ENCODE results near the gene GJD2.
A peak's percentile ranks its signal among the peaks of the same experiment; 100 is the strongest.

The GJD2 gene

GRCh38 chr15:34795267-34796081, 40.7 kb upstream of the GJD2 start, which contains the start of gene ACTC1:
Gene ACTC1 (minus strand): TSS chr15:34795549. CDS start chr15:34794808, 741 bp downstream.
- Histone ChIP-seq H3K27me3 (replicated peaks in 2 of 5; ENCODE audit: control insufficient read depth in 4 of 5, insufficient read depth in 5 of 5, low read length in 4 of 5) (peaks cover 2 to 89% (median 35%) of the 10 kb centered on the region in 5 experiments), H3K4me1 (ENCODE audit: control extremely low read depth in 1 of 4, control insufficient read depth in 4 of 4, insufficient read depth in 4 of 4, low read length in 3 of 4) (peaks cover 0 to 11% (median 4%) of the 10 kb centered on the region in 4 experiments), H3K9me3 (ENCODE audit: control extremely low read depth in 1 of 5, control insufficient read depth in 4 of 5, insufficient read depth in 2 of 5, low read depth in 1 of 5, low read length in 4 of 5) (no peaks in the 10 kb centered on the region), H3K36me3 (ENCODE audit: control insufficient read depth in 4 of 4, insufficient read depth in 4 of 4, low read length in 3 of 4) (no peaks in the 10 kb centered on the region), H3K4me3 (ENCODE audit: control insufficient read depth in 1 of 7, extremely low read depth in 1 of 7, insufficient read depth in 4 of 7, low read depth in 2 of 7, low read length in 6 of 7) (peak within 1 kb of the TSS in 3 of 7 experiments; percentile 16 to 37 (median 37)), H3K27ac (ENCODE audit: insufficient read depth in 1 of 2, low read depth in 1 of 2, low read length in 2 of 2, poor library complexity in 1 of 2, severe bottlenecking in 2 of 2) (no peak within 1 kb of the TSS)
- ChIA-PET CTCF (interaction anchor here (0.6 kb wide), 1 partner anchor 1281 kb away, joined by 4 read pairs; no protein-coding TSS in a partner anchor), POLR2A (no interaction called here)
- 21% methylated on average over 17 of the region's 44 CpGs for WGBS (ENCODE audit: insufficient coverage)
- DNase-seq, result peak in 2 of 3 donors; percentile 10 to 37

- H3K4me1 ChIP-seq (ENCODE audit: control extremely low read depth in 1 of 4, control insufficient read depth in 4 of 4, insufficient read depth in 4 of 4, low read length in 3 of 4), result peaks cover 0 to 11% (median 4%) of the 10 kb centered on the region in 4 experiments
- H3K27ac ChIP-seq (ENCODE audit: insufficient read depth in 1 of 2, low read depth in 1 of 2, low read length in 2 of 2, poor library complexity in 1 of 2, severe bottlenecking in 2 of 2), result no peak overlapping the region
- POLR2A ChIA-PET, result no interaction called here
- 29% methylated on average over 24 of the region's 33 CpGs for WGBS (ENCODE audit: insufficient coverage)
- H3K36me3 ChIP-seq (ENCODE audit: control insufficient read depth in 4 of 4, insufficient read depth in 4 of 4, low read length in 3 of 4), result no peaks in the 10 kb centered on the region
- peaks cover 2 to 89% (median 33%) of the 10 kb centered on the region in 5 experiments for H3K27me3 ChIP-seq (replicated peaks in 2 of 5; ENCODE audit: control insufficient read depth in 4 of 5, insufficient read depth in 5 of 5, low read length in 4 of 5)
- no peaks in the 10 kb centered on the region for H3K9me3 ChIP-seq (ENCODE audit: control extremely low read depth in 1 of 5, control insufficient read depth in 4 of 5, insufficient read depth in 2 of 5, low read depth in 1 of 5, low read length in 4 of 5)
- CTCF ChIA-PET, result interaction anchor here (0.6 kb wide), 1 partner anchor 1281 kb away, joined by 4 read pairs; no protein-coding TSS in a partner anchor
- H3K4me3 ChIP-seq (ENCODE audit: control insufficient read depth in 1 of 7, extremely low read depth in 1 of 7, insufficient read depth in 4 of 7, low read depth in 2 of 7, low read length in 6 of 7), result peak overlapping the region in 2 of 7 experiments; percentile 37
- peak in 2 of 3 donors; percentile 2 to 3 for DNase-seq
Measured at GRCh38 chr15:34794590-34795206, 39.9 kb upstream of the GJD2 start.

GRCh38 chr15:34793901-34794300, 39.1 kb upstream of the GJD2 start:
- DNase-seq, result peak in 1 of 3 donors; percentile 9
- ChIA-PET CTCF (no interaction called here), POLR2A (no interaction called here)
- H3K27ac ChIP-seq (ENCODE audit: insufficient read depth in 1 of 2, low read depth in 1 of 2, low read length in 2 of 2, poor library complexity in 1 of 2, severe bottlenecking in 2 of 2), result no peak overlapping the region
- H3K9me3 ChIP-seq (ENCODE audit: control extremely low read depth in 1 of 5, control insufficient read depth in 4 of 5, insufficient read depth in 2 of 5, low read depth in 1 of 5, low read length in 4 of 5), result no peaks in the 10 kb centered on the region
- H3K4me1 ChIP-seq (ENCODE audit: control extremely low read depth in 1 of 4, control insufficient read depth in 4 of 4, insufficient read depth in 4 of 4, low read length in 3 of 4), result peaks cover 0 to 11% (median 4%) of the 10 kb centered on the region in 4 experiments
- H3K4me3 ChIP-seq (ENCODE audit: control insufficient read depth in 1 of 7, extremely low read depth in 1 of 7, insufficient read depth in 4 of 7, low read depth in 2 of 7, low read length in 6 of 7), result no peak overlapping the region
- H3K27me3 ChIP-seq (replicated peaks in 2 of 5; ENCODE audit: control insufficient read depth in 4 of 5, insufficient read depth in 5 of 5, low read length in 4 of 5), result peaks cover 2 to 82% (median 33%) of the 10 kb centered on the region in 5 experiments
- WGBS (ENCODE audit: insufficient coverage), result 17% methylated on average over 2 of the region's 2 CpGs
- H3K36me3 ChIP-seq (ENCODE audit: control insufficient read depth in 4 of 4, insufficient read depth in 4 of 4, low read length in 3 of 4), result no peaks in the 10 kb centered on the region

GRCh38 chr15:34793071-34793470, 38.3 kb upstream of the GJD2 start:
- DNase-seq, result no peak
- H3K4me3 ChIP-seq (ENCODE audit: control insufficient read depth in 1 of 7, extremely low read depth in 1 of 7, insufficient read depth in 4 of 7, low read depth in 2 of 7, low read length in 6 of 7), result no peak overlapping the region
- ChIA-PET POLR2A (no interaction called here), CTCF (no interaction called here)
- H3K27me3 ChIP-seq (replicated peaks in 2 of 5; ENCODE audit: control insufficient read depth in 4 of 5, insufficient read depth in 5 of 5, low read length in 4 of 5), result peaks cover 2 to 75% (median 32%) of the 10 kb centered on the region in 5 experiments
- H3K9me3 ChIP-seq (ENCODE audit: control extremely low read depth in 1 of 5, control insufficient read depth in 4 of 5, insufficient read depth in 2 of 5, low read depth in 1 of 5, low read length in 4 of 5), result no peaks in the 10 kb centered on the region
- no peak overlapping the region for H3K27ac ChIP-seq (ENCODE audit: insufficient read depth in 1 of 2, low read depth in 1 of 2, low read length in 2 of 2, poor library complexity in 1 of 2, severe bottlenecking in 2 of 2)
- WGBS (ENCODE audit: insufficient coverage), result 96% methylated on average over 6 of the region's 9 CpGs
- H3K36me3 ChIP-seq (ENCODE audit: control insufficient read depth in 4 of 4, insufficient read depth in 4 of 4, low read length in 3 of 4), result no peaks in the 10 kb centered on the region
- H3K4me1 ChIP-seq (ENCODE audit: control extremely low read depth in 1 of 4, control insufficient read depth in 4 of 4, insufficient read depth in 4 of 4, low read length in 3 of 4), result peaks cover 0 to 11% (median 4%) of the 10 kb centered on the region in 4 experiments

GRCh38 chr15:34791701-34792100, 36.9 kb upstream of the GJD2 start:
- Histone ChIP-seq H3K27ac (ENCODE audit: insufficient read depth in 1 of 2, low read depth in 1 of 2, low read length in 2 of 2, poor library complexity in 1 of 2, severe bottlenecking in 2 of 2) (no peak overlapping the region), H3K4me3 (ENCODE audit: control insufficient read depth in 1 of 7, extremely low read depth in 1 of 7, insufficient read depth in 4 of 7, low read depth in 2 of 7, low read length in 6 of 7) (no peak overlapping the region), H3K9me3 (ENCODE audit: control extremely low read depth in 1 of 5, control insufficient read depth in 4 of 5, insufficient read depth in 2 of 5, low read depth in 1 of 5, low read length in 4 of 5) (no peaks in the 10 kb centered on the region), H3K4me1 (ENCODE audit: control extremely low read depth in 1 of 4, control insufficient read depth in 4 of 4, insufficient read depth in 4 of 4, low read length in 3 of 4) (peaks cover 0 to 11% (median 4%) of the 10 kb centered on the region in 4 experiments), H3K27me3 (replicated peaks in 2 of 5; ENCODE audit: control insufficient read depth in 4 of 5, insufficient read depth in 5 of 5, low read length in 4 of 5) (peaks cover 2 to 62% (median 30%) of the 10 kb centered on the region in 5 experiments), H3K36me3 (ENCODE audit: control insufficient read depth in 4 of 4, insufficient read depth in 4 of 4, low read length in 3 of 4) (no peaks in the 10 kb centered on the region)
- ChIA-PET POLR2A (no interaction called here), CTCF (no interaction called here)
- DNase-seq, result no peak
- 70% methylated on average over 1 of the region's 3 CpGs for WGBS (ENCODE audit: insufficient coverage)

GRCh38 chr15:34790121-34790520, 35.3 kb upstream of the GJD2 start:
- no peak overlapping the region for H3K27ac ChIP-seq (ENCODE audit: insufficient read depth in 1 of 2, low read depth in 1 of 2, low read length in 2 of 2, poor library complexity in 1 of 2, severe bottlenecking in 2 of 2)
- peaks cover 2 to 46% (median 27%) of the 10 kb centered on the region in 5 experiments for H3K27me3 ChIP-seq (replicated peaks in 2 of 5; ENCODE audit: control insufficient read depth in 4 of 5, insufficient read depth in 5 of 5, low read length in 4 of 5)
- WGBS (ENCODE audit: insufficient coverage), result 95% methylated on average over 4 of the region's 6 CpGs
- H3K9me3 ChIP-seq (ENCODE audit: control extremely low read depth in 1 of 5, control insufficient read depth in 4 of 5, insufficient read depth in 2 of 5, low read depth in 1 of 5, low read length in 4 of 5), result no peaks in the 10 kb centered on the region
- ChIA-PET CTCF (no interaction called here), POLR2A (no interaction called here)
- H3K36me3 ChIP-seq (ENCODE audit: control insufficient read depth in 4 of 4, insufficient read depth in 4 of 4, low read length in 3 of 4), result no peaks in the 10 kb centered on the region
- no peak overlapping the region for H3K4me3 ChIP-seq (ENCODE audit: control insufficient read depth in 1 of 7, extremely low read depth in 1 of 7, insufficient read depth in 4 of 7, low read depth in 2 of 7, low read length in 6 of 7)
- DNase-seq, result no peak
- peaks cover 0 to 6% (median 1%) of the 10 kb centered on the region in 4 experiments for H3K4me1 ChIP-seq (ENCODE audit: control extremely low read depth in 1 of 4, control insufficient read depth in 4 of 4, insufficient read depth in 4 of 4, low read length in 3 of 4)

- Histone ChIP-seq H3K4me1 (ENCODE audit: control extremely low read depth in 1 of 4, control insufficient read depth in 4 of 4, insufficient read depth in 4 of 4, low read length in 3 of 4) (no peaks in the 10 kb centered on the region), H3K27ac (ENCODE audit: insufficient read depth in 1 of 2, low read depth in 1 of 2, low read length in 2 of 2, poor library complexity in 1 of 2, severe bottlenecking in 2 of 2) (no peak overlapping the region), H3K36me3 (ENCODE audit: control insufficient read depth in 4 of 4, insufficient read depth in 4 of 4, low read length in 3 of 4) (no peaks in the 10 kb centered on the region), H3K27me3 (replicated peaks in 2 of 5; ENCODE audit: control insufficient read depth in 4 of 5, insufficient read depth in 5 of 5, low read length in 4 of 5) (peaks cover 2 to 39% (median 20%) of the 10 kb centered on the region in 5 experiments), H3K4me3 (ENCODE audit: control insufficient read depth in 1 of 7, extremely low read depth in 1 of 7, insufficient read depth in 4 of 7, low read depth in 2 of 7, low read length in 6 of 7) (no peak overlapping the region), H3K9me3 (ENCODE audit: control extremely low read depth in 1 of 5, control insufficient read depth in 4 of 5, insufficient read depth in 2 of 5, low read depth in 1 of 5, low read length in 4 of 5) (no peaks in the 10 kb centered on the region)
- 83% methylated on average over 4 of the region's 7 CpGs for WGBS (ENCODE audit: insufficient coverage)
- ChIA-PET POLR2A (no interaction called here), CTCF (no interaction called here)
- DNase-seq, result no peak
Measured at GRCh38 chr15:34789326-34789725, 34.5 kb upstream of the GJD2 start.
